ENCODE results near the gene ELOVL5.
A peak's percentile ranks its signal among the peaks of the same experiment; 100 is the strongest.

Gene ELOVL5

DNA sequence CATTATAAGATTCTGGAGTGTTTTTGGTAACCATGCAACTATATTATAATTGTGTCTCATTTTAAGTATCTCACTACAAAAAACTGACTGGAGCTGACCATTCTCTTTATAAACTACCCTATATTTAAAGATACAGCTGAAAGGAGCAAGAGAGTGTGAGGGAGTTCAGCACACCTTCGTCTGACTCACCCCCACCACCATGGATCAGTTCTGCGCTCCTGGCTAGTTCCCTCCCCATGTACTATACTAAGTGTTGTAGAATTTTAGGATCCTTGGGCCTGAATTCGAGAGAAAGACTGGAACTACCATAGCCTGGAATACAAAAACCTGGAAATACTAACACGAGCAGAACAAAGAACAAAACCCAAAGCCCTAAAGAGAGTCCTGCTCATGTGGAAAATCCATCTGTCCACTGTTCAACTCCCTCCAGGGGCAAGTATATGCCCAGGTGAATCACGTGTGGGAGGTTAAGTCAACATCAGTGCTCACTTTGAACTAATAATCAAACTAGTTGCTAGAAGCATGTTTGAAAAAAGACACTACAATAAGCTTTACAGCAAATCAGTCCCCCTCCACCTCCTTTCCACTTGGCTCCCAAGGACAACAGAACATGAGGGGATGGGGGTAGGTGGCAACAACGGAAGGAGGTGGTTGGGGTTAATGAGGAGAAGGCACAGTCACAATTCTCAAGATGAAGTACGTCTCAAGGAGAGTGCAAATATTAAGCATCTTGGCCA is 46.8 kb downstream of the ELOVL5 start:
- TF ChIP-seq, protein P1, sequence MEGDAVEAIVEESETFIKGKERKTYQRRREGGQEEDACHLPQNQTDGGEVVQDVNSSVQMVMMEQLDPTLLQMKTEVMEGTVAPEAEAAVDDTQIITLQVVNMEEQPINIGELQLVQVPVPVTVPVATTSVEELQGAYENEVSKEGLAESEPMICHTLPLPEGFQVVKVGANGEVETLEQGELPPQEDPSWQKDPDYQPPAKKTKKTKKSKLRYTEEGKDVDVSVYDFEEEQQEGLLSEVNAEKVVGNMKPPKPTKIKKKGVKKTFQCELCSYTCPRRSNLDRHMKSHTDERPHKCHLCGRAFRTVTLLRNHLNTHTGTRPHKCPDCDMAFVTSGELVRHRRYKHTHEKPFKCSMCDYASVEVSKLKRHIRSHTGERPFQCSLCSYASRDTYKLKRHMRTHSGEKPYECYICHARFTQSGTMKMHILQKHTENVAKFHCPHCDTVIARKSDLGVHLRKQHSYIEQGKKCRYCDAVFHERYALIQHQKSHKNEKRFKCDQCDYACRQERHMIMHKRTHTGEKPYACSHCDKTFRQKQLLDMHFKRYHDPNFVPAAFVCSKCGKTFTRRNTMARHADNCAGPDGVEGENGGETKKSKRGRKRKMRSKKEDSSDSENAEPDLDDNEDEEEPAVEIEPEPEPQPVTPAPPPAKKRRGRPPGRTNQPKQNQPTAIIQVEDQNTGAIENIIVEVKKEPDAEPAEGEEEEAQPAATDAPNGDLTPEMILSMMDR (conservative IDR thresholded peaks at IDR 0.05) = no peak
- TF ChIP-seq ZFX (IDR thresholded peaks at IDR 0.05) = no peak
- H3K27ac ChIP-seq = peak overlapping the region; percentile 96; the same call in 1 of the 2 replicates

DNA sequence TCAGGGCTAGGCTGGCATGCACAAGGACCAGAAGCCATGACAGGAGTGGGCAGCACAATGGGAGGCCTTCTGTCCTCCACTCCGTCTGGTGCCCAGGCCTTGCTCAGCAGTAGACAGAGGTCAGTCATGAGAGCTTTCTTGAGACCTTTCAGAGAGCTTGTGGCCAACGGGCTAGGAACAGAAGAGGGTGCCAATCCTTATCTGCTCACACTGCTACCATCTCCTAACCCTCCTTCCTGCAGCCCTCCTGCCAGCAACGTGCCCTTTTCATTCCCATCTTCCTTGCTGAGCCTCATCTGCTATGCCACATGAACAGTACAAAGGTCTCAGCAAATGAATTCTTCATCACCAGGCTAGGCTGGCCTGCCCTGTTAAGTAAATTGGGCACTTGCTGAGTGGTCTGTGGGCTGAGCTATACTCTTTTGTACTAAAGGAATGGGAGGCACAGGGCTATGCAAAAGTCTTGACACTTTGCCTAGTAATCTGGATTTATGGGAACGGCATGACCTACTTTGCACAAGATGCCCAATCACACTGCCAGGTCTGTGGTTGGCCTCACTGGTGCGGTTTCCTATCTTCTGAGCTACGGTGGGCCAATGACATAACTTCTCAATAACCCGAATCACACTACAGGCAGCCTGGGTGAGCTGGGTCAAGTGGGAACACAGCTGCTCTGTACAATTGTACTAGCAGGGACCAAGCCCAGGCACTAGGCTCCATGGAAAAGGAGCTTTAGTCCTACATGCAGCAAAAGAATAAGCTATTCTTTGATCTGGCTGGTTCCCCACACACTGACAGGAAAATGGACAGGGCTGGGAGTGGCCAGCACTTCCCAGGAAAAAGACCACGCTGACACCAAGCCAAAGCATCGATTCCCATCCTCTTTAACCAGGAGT is 47.8 kb downstream of the ELOVL5 start:
- H3K27ac ChIP-seq = peak overlapping the region; percentile 96

DNA sequence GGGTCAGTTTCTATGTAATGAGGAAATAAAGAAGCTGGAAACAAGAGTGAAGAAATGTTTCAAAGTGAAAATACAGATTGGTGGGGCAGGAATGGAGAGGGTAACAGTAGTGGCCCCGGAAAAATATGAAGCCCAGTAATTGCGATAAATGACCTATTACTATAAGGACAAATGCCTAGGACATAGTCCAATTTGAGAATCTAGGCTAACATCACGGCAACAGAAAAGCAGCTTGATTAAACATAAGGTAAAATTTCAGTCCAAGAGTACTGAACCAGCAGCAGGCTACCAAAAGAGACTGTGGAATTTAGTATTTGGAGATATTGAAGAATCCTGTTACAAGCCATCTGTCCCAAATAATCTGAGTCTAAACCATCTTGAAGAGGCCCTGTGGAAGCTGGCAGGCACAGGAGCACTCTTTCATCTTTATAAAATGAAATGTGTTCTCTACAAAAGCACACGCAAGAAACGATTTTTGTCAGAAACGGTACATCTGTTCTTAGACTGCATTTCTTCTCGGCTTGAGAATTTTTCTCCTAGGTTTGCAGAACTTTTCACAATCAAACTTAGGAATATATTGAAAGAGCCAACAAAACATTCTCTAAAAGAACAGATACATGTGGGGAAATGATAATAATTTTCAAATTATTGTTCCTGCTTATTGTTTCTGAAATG is 49.3 kb downstream of the ELOVL5 start:
- peak overlapping the region; percentile 96; the same call in 1 of the 2 replicates for H3K27ac ChIP-seq
- no peak for TF ChIP-seq ZFX (IDR thresholded peaks at IDR 0.05)
- TF ChIP-seq, protein P1 (conservative IDR thresholded peaks at IDR 0.05) = no peak

More for the DNA sequence above, 47.8 kb downstream of the ELOVL5 start:
- TF ChIP-seq, protein P1 (conservative IDR thresholded peaks at IDR 0.05) = no peak
- no peak for TF ChIP-seq ZFX (IDR thresholded peaks at IDR 0.05)

DNA sequence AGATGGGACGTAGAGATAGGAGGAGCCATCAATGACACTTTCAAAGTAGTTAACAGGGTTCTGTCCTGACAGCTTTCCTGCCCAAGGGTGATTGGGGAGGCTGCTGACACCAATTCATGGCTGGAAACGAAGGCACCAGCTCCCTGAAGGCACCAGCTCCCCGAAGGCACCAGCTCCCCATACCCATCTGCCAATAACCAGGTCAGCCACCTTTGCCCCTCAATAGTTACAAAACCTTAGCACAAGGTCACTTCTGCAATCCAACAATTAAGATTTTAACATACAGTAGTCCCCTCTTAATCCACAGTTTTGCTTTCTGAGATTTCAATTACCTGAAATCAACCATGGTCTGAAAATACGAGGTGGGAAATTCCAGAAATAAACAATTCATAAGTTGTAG is 51.7 kb downstream of the ELOVL5 start:
- H3K27ac ChIP-seq = no peak overlapping the region
- no peak for TF ChIP-seq ZFX (IDR thresholded peaks at IDR 0.05)
- TF ChIP-seq, protein P1 (conservative IDR thresholded peaks at IDR 0.05) = no peak

DNA sequence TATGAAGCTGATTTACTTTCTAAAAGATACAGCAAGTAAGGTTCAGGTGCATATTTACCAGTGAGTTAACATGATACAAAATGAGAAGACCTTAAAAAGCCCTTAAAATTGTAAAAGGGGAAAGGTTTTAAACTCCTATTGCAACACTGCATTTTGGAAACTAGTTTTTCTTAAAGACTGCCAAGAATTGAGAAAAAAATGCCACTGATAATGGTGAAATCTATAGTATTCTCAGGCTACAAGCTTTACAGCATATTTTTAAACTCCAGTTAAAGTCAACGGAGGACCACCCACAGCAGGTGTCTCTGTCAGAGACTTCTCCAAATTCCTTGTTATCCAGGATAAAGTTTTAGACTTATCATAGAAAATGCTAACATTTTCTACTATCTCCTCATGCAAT is 53.6 kb downstream of the ELOVL5 start:
- no peak overlapping the region for H3K27ac ChIP-seq
- TF ChIP-seq ZFX (IDR thresholded peaks at IDR 0.05) = no peak
- TF ChIP-seq, protein P1 (conservative IDR thresholded peaks at IDR 0.05) = no peak

DNA sequence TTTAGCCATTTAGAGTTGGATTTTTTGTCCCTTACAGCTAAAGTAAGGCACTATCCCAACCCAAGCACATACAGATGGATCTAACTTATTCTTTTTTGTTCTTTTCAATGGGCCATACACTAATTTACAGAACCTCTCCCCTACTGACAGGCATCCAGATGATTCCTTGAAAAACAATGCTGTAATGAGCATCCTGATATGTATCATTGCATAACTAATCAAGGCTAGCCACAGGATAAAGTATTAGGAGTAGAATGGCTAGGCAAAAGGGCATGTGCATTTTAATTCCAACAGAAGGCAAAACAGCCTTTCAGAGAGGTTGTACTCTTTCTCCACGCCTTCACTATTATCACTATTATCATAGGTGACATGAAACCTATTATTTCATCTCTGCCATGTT is 54.1 kb downstream of the ELOVL5 start:
- no peak overlapping the region for H3K27ac ChIP-seq
- no peak for TF ChIP-seq ZFX (IDR thresholded peaks at IDR 0.05)

DNA sequence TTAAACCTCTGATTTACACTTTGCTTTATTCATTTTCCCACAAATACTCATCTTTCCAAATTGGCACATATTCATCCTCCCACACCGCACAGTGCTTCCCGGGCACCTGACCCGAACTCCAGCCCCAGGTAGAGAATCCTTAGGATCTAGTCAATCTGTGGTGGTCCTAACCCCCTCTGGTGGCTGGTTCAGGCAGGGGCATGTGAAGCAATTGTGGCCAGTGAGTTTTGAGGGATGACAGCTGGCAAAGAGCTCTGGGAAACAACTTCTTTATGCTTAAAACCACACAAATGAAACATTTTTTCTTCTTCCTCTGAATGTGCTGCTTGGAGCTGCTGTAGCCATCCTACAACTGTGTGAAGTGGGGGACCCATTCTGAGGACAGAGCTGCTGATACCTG is 54.7 kb downstream of the ELOVL5 start:
- no peak for TF ChIP-seq ZFX (IDR thresholded peaks at IDR 0.05)
- TF ChIP-seq, protein P1 (conservative IDR thresholded peaks at IDR 0.05) = peak; percentile 32

More for the DNA sequence above, 54.7 kb downstream of the ELOVL5 start:
- no peak overlapping the region; the same call in 1 of the 2 replicates for H3K27ac ChIP-seq

Measured in C4-2B (cell line).